ACC112 (cell line): ENCODE measurements around the gene TMEM120B.
A peak's percentile ranks its signal among the peaks of the same experiment; 100 is the strongest.

ENCODE experiments used
- H2AFZ ChIP-seq: fragments of 200-600 bp; sonication (generic); one replicate; pipeline ENCODE4 v1.6.0; 2017; ENCODE audit warnings: antibody characterized with exemption, low read length; ENCODE audit not compliant: unreplicated experiment
- H3K27ac ChIP-seq: fragments of 200-600 bp; sonication (generic); 2 replicates; pipeline ENCODE4 v1.5.1; 2014; ENCODE audit warnings: low read depth, mild to moderate bottlenecking, antibody characterized with exemption, low read length, moderate library complexity
- H3K27me3 ChIP-seq: fragments of 200-600 bp; sonication (generic); 2 replicates; pipeline ENCODE4 v1.6.1; 2014; ENCODE audit warnings: mild to moderate bottlenecking, antibody characterized with exemption, low read length, moderate library complexity, mixed read lengths; ENCODE audit not compliant: insufficient read depth
- H3K36me3 ChIP-seq: fragments of 200-600 bp; sonication (generic); 2 replicates; pipeline ENCODE4 v1.6.1; 2016; ENCODE audit warnings: mild to moderate bottlenecking, antibody characterized with exemption, low read length, moderate library complexity, mixed read lengths; ENCODE audit not compliant: insufficient read depth
- H3K4me1 ChIP-seq: fragments of 200-600 bp; sonication (generic); one replicate; pipeline ENCODE4 v1.6.1; 2016; ENCODE audit warnings: low read length, mixed read lengths; ENCODE audit not compliant: insufficient read depth, unreplicated experiment, control insufficient read depth
- H3K4me3 ChIP-seq: fragments of 200-600 bp; sonication (generic); 2 replicates; pipeline ENCODE4 v1.5.1; 2014; ENCODE audit warnings: mild to moderate bottlenecking, low read depth, low read length
- H3K79me2 ChIP-seq: fragments of 200-600 bp; sonication (generic); one replicate; pipeline ENCODE4 v1.6.0; 2016; ENCODE audit warnings: low read length; ENCODE audit not compliant: control insufficient read depth, unreplicated experiment, insufficient read depth

TMEM120B gene

DNA sequence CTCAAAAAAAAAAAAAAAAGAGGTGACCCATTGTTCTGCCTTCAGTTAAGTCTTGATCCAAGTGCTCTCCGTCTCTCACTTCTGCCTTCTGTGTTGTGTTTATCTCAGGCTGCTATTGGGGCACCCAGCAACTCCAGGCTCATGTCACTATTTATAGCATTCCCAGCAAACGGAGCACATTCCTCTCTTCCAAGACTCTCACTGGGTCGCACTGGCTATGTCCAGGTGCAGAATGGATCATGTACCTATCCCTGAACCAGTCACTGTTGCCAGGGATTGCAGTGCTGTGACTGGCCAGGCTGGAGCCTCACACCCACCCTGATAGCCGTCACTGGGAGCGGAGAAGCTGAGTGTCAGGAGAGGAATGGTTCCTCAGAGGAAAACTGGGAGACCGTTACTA is 49.7 kb downstream of the TMEM120B start:
- H3K79me2 ChIP-seq: no peaks in the 10 kb centered on the region
- no peak overlapping the region for H3K4me3 ChIP-seq
- H3K27me3 ChIP-seq: no peaks in the 10 kb centered on the region
- H3K4me1 ChIP-seq: peaks cover 22% of the 10 kb centered on the region
- H2AFZ ChIP-seq: no peak overlapping the region
- H3K36me3 ChIP-seq: no peaks in the 10 kb centered on the region
- no peak overlapping the region for H3K27ac ChIP-seq

DNA sequence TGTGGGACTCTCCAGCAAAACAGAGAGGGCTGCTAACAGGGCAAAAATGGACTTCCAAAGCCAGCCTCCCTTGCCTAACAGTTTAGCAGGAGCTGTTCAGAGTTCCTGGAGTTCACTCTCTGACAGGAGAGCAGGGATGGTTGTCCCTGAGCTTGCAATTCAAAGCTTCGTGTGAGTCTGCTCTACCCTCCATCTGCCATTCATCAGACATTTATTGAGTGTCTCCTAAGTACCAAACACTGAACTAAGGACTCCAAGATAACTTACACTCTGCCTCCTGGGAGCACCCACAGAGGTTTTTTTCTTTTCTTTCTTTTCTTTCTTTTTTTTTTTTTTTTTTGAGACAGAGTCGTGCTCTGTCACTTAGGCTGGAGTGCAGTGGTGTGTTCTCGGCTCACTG is 52.3 kb downstream of the TMEM120B start:
- H3K36me3 ChIP-seq: no peaks in the 10 kb centered on the region
- no peak overlapping the region for H3K4me3 ChIP-seq
- H3K27me3 ChIP-seq: no peaks in the 10 kb centered on the region
- H3K4me1 ChIP-seq: peaks cover 32% of the 10 kb centered on the region
- no peaks in the 10 kb centered on the region for H3K79me2 ChIP-seq
- H3K27ac ChIP-seq: no peak overlapping the region
- H2AFZ ChIP-seq: no peak overlapping the region

DNA sequence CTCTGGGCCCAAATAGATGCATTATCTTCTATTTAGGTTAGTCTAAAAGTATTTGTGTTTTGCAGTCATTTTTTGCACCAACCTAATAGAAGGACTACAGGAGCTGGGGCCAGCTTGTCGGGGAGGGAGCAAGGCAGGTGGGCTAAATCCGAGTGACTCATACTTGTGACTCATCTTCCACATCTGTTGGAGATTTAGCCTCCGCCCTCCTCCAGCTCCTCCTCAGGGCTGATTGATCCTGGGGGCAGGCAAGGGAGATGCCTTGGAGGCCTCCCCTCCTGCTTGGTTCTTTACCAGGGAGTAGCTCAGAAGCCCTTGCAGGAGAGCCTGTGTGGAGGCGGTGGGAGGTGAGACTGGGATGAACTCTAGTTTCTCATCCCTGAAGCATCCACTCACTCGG is 53.0 kb downstream of the TMEM120B start:
- peaks cover 32% of the 10 kb centered on the region for H3K4me1 ChIP-seq
- H2AFZ ChIP-seq: no peak overlapping the region
- no peaks in the 10 kb centered on the region for H3K79me2 ChIP-seq
- H3K27ac ChIP-seq: no peak overlapping the region
- H3K27me3 ChIP-seq: no peaks in the 10 kb centered on the region
- no peaks in the 10 kb centered on the region for H3K36me3 ChIP-seq
- H3K4me3 ChIP-seq: no peak overlapping the region

DNA sequence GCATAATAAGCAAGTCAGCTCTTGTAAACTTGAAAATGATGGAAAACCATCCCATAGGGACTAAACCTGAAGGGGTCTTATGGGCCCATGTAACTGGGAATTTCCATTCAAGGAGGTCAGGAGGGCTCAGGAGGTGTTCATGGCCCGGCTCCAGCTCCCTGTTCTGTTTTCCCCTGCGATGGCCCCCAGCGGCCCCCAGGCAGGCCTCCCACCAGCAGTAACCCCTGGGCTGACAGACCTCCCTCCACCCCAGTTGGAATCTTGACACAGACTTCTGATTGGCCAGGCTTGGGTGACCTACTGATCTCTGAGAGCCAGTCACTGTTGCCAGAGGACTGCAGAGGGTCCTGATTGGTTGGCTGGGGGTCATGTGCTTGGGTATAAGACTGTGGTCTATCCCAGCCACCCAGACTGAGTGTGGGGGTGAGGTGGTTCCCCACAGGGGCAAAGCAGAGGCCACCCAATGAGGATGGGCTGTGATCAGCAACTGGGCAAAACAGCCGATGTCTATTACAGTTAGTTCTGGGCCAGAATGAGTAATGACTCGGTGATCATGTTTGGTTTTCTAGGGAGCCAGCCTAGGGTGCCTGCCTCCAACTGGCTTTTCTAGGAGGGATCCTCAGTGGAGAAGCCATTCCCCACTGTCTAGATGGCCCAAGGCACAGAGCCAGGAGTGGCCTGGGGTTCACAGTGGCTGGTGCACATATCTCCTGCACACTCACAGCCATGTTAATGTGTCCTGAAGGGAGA is 53.9 kb downstream of the TMEM120B start:
- Histone ChIP-seq H3K27me3 (no peaks in the 10 kb centered on the region), H3K79me2 (no peaks in the 10 kb centered on the region)

DNA sequence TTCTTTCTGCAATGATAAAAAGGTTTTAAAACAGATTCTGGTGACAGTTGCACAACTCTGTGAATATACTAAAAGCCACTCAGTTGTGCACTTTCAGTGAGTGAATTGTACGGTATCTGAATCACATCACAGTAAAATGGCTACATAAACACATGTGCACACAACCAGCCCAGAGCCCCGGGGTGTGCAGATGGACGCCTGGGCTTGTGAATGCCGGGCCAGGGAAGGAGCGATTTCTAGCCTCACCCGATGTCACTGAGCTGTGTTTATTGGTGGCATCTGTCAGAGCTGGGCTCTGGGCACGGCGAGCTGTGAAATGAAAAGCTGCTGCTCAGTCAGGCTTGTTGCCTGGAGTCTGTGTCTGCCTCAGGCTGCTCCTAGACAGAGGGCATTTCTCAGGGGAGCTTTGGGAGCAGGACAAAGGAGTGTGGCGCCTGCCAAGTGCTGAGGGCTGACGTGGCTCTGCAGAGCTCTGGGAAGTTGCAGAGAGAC is 55.0 kb downstream of the TMEM120B start:
- H3K27me3 ChIP-seq: no peaks in the 10 kb centered on the region
- no peaks in the 10 kb centered on the region for H3K79me2 ChIP-seq
- H3K4me3 ChIP-seq: peak overlapping the region; percentile 1; the same call in 1 of the 2 replicates
- no peak overlapping the region for H2AFZ ChIP-seq
- H3K4me1 ChIP-seq: peaks cover 32% of the 10 kb centered on the region
- peak overlapping the region; percentile 13; the same call in 1 of the 2 replicates for H3K27ac ChIP-seq
- no peaks in the 10 kb centered on the region for H3K36me3 ChIP-seq

More for the DNA sequence above, 53.9 kb downstream of the TMEM120B start:
- Histone ChIP-seq H3K27ac (no peak overlapping the region), H3K36me3 (no peaks in the 10 kb centered on the region), H3K4me1 (peaks cover 32% of the 10 kb centered on the region), H3K4me3 (no peak overlapping the region), H2AFZ (no peak overlapping the region)

DNA sequence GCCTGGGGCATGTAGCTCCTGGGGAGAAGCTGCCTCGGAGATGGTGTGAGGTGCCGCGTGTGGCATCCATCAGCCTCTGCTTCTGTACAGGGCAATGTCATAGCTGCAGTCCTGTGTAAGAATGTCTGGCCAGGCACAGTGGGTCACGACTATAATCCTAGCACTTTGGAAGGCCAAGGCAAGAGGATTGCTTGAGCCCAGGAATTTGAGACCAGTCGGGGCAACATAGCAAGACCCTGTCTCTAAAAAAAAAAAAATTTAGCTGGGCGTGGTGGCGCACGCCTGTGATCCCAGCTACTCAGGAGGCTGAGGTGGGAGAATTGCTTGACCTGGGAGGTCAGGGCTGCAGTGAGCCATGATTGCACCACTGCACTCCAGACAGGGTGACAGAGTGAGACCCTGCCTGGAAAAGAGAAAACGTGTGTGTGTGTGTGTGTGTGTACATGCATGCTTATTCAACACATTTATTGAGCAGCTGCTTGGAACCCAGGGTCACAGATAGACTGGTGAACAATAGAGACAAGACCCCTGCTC is 56.8 kb downstream of the TMEM120B start:
- peaks cover 38% of the 10 kb centered on the region for H3K4me1 ChIP-seq

DNA sequence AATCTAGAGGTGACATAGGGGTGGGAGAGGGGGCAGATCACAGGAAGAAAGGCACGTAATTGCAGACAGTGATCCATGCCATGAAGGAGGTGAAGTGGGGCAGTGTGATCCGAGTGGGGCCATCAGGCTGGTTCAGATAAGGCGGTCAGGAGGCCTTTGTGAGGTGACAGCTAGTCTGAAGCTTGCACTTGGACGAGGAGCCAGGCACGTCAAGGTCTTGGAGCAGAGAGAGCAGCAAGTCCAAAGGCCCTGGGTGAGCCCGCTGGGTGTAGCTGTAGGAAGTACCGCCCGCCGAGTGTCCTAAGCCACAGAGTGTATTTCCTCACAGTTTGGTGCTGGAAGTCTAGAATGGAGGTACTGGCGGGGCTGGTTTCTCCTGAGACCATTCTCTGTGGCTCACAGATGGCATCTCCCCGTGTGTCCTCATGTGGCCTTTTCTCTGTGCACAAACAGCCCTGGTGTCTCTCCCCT is 57.3 kb downstream of the TMEM120B start:
- Histone ChIP-seq H3K4me3 (no peak overlapping the region), H3K36me3 (no peaks in the 10 kb centered on the region), H2AFZ (no peak overlapping the region), H3K27me3 (no peaks in the 10 kb centered on the region), H3K79me2 (no peaks in the 10 kb centered on the region), H3K27ac (no peak overlapping the region), H3K4me1 (peaks cover 38% of the 10 kb centered on the region)

More for the DNA sequence above, 56.8 kb downstream of the TMEM120B start:
- Histone ChIP-seq H2AFZ (no peak overlapping the region), H3K27me3 (no peaks in the 10 kb centered on the region), H3K4me3 (no peak overlapping the region), H3K36me3 (no peaks in the 10 kb centered on the region), H3K27ac (no peak overlapping the region), H3K79me2 (no peaks in the 10 kb centered on the region)

DNA sequence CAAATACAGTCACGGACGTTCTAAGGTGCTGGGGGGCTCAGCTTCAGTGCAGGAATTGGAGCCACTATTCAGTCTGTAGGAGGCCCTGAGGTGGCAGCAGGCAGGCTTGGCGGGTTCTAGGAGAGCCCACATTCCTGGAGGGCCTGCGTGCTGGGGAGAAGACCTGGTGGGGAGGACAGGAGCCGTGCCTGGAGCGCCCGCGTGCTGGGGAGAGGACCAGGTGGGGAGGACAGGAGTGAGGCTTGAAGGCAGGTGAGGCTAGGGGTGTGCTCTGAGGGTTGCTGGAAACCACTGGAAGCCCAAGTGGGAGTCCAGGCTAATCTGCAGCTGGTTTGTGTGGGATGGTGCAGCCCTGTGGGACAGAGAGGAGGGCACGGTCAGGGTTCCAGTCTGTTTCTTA is 57.8 kb downstream of the TMEM120B start:
- Histone ChIP-seq H3K27me3 (no peaks in the 10 kb centered on the region), H2AFZ (no peak overlapping the region), H3K4me3 (no peak overlapping the region), H3K79me2 (no peaks in the 10 kb centered on the region), H3K36me3 (no peaks in the 10 kb centered on the region), H3K4me1 (peaks cover 35% of the 10 kb centered on the region), H3K27ac (no peak overlapping the region)

DNA sequence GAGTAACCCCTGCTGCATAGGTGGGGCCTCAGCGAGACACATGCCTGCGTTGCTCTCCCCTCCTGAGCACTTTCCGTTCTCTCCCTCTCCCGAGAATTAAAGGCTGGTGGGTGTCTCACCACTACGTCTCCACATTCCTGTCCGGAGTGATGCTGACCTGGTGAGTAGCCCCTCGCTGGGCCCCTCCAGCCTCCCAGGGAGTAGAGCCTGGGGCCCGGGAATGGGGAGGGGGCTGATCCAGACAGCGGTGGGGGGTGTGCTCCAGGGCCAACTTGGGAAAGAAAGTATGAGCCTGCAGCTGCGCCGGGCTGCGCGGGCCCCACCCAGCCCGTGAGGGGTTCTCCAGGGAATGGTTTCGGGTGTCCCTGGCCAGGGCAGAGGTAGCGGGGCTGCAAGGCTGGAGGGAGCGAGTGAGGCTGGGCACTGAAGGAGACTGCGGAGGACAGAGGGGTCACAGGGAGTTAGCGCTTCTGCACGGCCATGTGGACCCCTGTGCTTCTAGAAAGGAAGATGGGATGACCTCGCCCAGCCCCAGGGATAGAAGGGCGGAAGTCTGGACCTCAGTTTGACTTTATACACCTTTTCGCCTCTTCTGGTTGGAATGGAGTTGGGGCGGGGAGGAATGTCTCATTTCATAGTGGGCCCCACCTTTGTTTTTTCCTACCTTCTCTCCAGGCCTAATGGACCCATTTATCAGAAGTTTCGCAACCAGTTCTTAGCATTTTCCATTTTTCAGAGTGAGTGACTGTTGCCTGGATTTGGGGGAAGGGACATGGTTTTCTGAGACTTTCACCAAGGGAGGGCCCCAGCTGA is 58.5 kb downstream of the TMEM120B start:
- Histone ChIP-seq H3K27me3 (no peaks in the 10 kb centered on the region), H3K27ac (no peak overlapping the region), H3K4me1 (peaks cover 29% of the 10 kb centered on the region), H3K79me2 (no peaks in the 10 kb centered on the region), H3K4me3 (no peak overlapping the region), H3K36me3 (no peaks in the 10 kb centered on the region), H2AFZ (no peak overlapping the region)

DNA sequence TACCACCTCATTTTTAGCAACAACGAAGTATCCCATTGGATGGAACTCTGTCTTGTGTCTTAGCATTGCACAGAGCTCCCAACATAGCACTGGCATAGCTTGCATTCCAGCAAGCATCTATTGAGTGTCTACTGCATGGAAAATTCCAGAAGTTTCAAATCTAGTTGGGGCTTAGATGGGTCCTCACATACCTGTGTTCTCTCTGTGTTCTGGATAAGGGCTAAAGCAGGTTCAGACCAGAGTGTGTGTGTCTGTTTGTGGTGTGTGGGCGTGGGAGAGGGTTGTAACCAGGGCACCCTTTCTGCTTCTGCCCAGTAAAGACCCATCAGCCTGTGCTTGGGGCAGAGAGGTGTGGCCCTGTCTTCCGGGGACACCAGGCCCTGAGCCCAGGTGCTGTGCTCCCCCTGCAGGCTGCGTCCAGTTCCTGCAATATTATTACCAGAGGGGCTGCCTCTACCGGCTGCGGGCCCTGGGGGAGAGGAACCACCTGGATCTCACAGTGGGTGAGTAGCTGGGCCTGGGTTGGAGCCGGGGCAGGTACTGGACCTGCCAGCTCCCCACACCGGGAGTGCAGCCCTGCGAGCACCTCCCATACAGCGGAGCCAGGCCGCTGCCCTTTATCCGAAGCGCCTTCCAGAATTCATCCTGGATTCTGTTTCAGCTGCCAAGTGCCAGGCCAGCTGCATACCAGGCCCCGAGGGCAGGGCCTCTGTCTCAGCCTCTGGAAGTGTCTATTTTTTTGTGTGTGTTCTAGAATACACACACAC is 60.6 kb downstream of the TMEM120B start:
- Histone ChIP-seq H3K27ac (no peak overlapping the region; the same call in 1 of the 2 replicates), H3K4me3 (no peak overlapping the region), H3K27me3 (no peaks in the 10 kb centered on the region), H3K4me1 (peaks cover 7% of the 10 kb centered on the region), H3K79me2 (no peaks in the 10 kb centered on the region), H2AFZ (no peak overlapping the region), H3K36me3 (no peaks in the 10 kb centered on the region)
